Measurements from ENCODE around the gene DR1. TPM values are rescaled to one million over a fixed set of nuclear protein-coding genes. Genes with fewer than 3 reads are reported as not detected.

The DR1 gene
- total RNA-seq, 6 experiments from 2014 or later, result 15.7 to 26.7 (median 17.7) TPM

Small RNA genes lying within 50 kb of the gene (small RNA-seq; reads per million reads assigned to genes)
- gene RF00019, result 0 reads per million in 2 experiments

Other genes with a start within 250 kb of the DR1 start
- 100 to 1,000 TPM in 2 of 6 experiments, 10 to 100 TPM in 4; 65.3 to 154 (median 88.9) TPM for gene TMED5, start 165.5 kb upstream of the DR1 start, total RNA-seq
- gene CCDC18, start 165.2 kb upstream of the DR1 start, total RNA-seq, result 1 to 10 TPM; 2.3 to 6.9 (median 3.5) TPM
- gene FNBP1L, start 102.2 kb downstream of the DR1 start, total RNA-seq, result 10 to 100 TPM in 4 of 6 experiments, 1 to 10 TPM in 2; 9.0 to 15.6 (median 12.1) TPM

All from right lobe of liver (tissue), 5 donors.